Caco-2 (cell line): ENCODE results near the gene SNRNP200. TPM values are rescaled to one million over a fixed set of nuclear protein-coding genes. Genes with fewer than 3 reads are reported as not detected.

Experiments used
- BruUV-seq: library from RNA; stranded (reverse); fragments of 400-500 nt; replicated peaks from 2 replicates; lab custom pipeline; 2021; lab: Mats Ljungman, UMichigan
- CTCF ChIA-PET: fragments of 300-600 bp; sonication (Branson Sonifier 250); formaldehyde crosslinking; loops from one replicate; lab custom pipeline; 2022; ENCODE audit warnings: antibody characterized with exemption; lab: Charles Lee
- POLR2A ChIA-PET: fragments of 300-600 bp; sonication (Branson Sonifier 250); formaldehyde crosslinking; loops from one replicate; lab custom pipeline; 2022; ENCODE audit warnings: antibody characterized with exemption; lab: Charles Lee
- DNase-seq, 2 experiments: peaks; one replicate each; pipeline versions ENCODE4 v3.0.0 to v3.0.0-alpha.2; 2020 to 2022
- H3K27me3 ChIP-seq: replicated peaks from 2 replicates; pipeline ENCODE4 v1.6.0; 2011; ENCODE audit warnings: low read length; ENCODE audit not compliant: control insufficient read depth, insufficient read depth
- H3K36me3 ChIP-seq: 2 replicates; pipeline ENCODE4 v1.5.1; 2011; ENCODE audit warnings: low read length; ENCODE audit not compliant: control insufficient read depth, insufficient read depth
- H3K4me1 ChIP-seq: fragments of 250-450 bp; sonication (Bioruptor Pico); 2 replicates; pipeline ENCODE4 v1.5.1; 2020; ENCODE audit warnings: mild to moderate bottlenecking
- H3K4me3 ChIP-seq: 2 replicates; pipeline ENCODE4 v1.5.1; 2011; ENCODE audit warnings: low read depth, mild to moderate bottlenecking, control low read depth, low read length
- H3K9me3 ChIP-seq: fragments of 250-450 bp; sonication (Bioruptor Pico); 2 replicates; pipeline ENCODE4 v1.5.1; 2020; ENCODE audit warnings: mild to moderate bottlenecking, moderate library complexity
- H3K27ac Mint-ChIP-seq: one replicate; pipeline ENCODE4 v1.8.0; 2022; ENCODE audit warnings: mixed read lengths; ENCODE audit not compliant: unreplicated experiment
- H3K27me3 Mint-ChIP-seq: one replicate; pipeline ENCODE4 v1.8.0; 2022; ENCODE audit warnings: mixed read lengths; ENCODE audit not compliant: insufficient read depth, unreplicated experiment
- H3K36me3 Mint-ChIP-seq: one replicate; pipeline ENCODE4 v1.8.0; 2022; ENCODE audit warnings: mild to moderate bottlenecking, mixed read lengths; ENCODE audit not compliant: insufficient read depth, unreplicated experiment
- H3K4me1 Mint-ChIP-seq: one replicate; pipeline ENCODE4 v1.8.0; 2022; ENCODE audit warnings: low read depth, mixed read lengths; ENCODE audit not compliant: unreplicated experiment
- H3K4me3 Mint-ChIP-seq: one replicate; pipeline ENCODE4 v1.8.0; 2022; ENCODE audit warnings: mild to moderate bottlenecking, moderate library complexity, mixed read lengths; ENCODE audit not compliant: unreplicated experiment
- H3K9me3 Mint-ChIP-seq: one replicate; pipeline ENCODE4 v1.8.0; 2022; ENCODE audit warnings: mixed read lengths; ENCODE audit not compliant: unreplicated experiment
- intact Hi-C: fragments of 100-400 bp; cut with micrococcal nuclease; formaldehyde crosslinking; loops from one replicate; pipeline ENCODE4 v1.10.0; 2022; ENCODE audit not compliant: unreplicated experiment
- total RNA-seq: library from RNA; stranded (reverse); gene quantifications from 2 replicates; pipeline ENCODE4 v1.2.3, GENCODE V29; 2022
- TF ChIP-seq, protein P1 (sequence below), 2 experiments: fragments of 200-600 bp in 1 of 2; IDR thresholded peaks; 1 replicate in 1 of 2; 2 replicates in 1 of 2; pipeline versions ENCODE4 v1.5.1 to v1.8.0; 2011 to 2022; ENCODE audit warnings: antibody characterized with exemption in 1 of 2, control low read depth in 1 of 2, inconsistent platforms in 1 of 2, low read depth in 1 of 2, low read length in 1 of 2, mild to moderate bottlenecking in 1 of 2, moderate library complexity in 1 of 2; ENCODE audit not compliant: insufficient read depth in 1 of 2, severe bottlenecking in 1 of 2, unreplicated experiment in 1 of 2

The SNRNP200 gene
- total RNA-seq, 1 experiment from 2014 or later: 240 TPM

GRCh38 chr2:96261328-96262003 lies 43.9 kb downstream of the SNRNP200 start:
- no peaks in the 10 kb centered on the region for H3K9me3 Mint-ChIP-seq
- Histone ChIP-seq H3K9me3 (no peaks in the 10 kb centered on the region), H3K4me3 (no peak overlapping the region), H3K4me1 (peaks cover 37% of the 10 kb centered on the region), H3K27me3 (no peaks in the 10 kb centered on the region), H3K36me3 (peaks cover 1% of the 10 kb centered on the region; the same call in 1 of the 2 replicates)
- no peaks in the 10 kb centered on the region for H3K27me3 Mint-ChIP-seq
- DNase-seq: peak in 1 of 2 experiments; percentile 43
- peaks cover 30% of the 10 kb centered on the region for H3K4me1 Mint-ChIP-seq
- TF ChIP-seq, protein P1, sequence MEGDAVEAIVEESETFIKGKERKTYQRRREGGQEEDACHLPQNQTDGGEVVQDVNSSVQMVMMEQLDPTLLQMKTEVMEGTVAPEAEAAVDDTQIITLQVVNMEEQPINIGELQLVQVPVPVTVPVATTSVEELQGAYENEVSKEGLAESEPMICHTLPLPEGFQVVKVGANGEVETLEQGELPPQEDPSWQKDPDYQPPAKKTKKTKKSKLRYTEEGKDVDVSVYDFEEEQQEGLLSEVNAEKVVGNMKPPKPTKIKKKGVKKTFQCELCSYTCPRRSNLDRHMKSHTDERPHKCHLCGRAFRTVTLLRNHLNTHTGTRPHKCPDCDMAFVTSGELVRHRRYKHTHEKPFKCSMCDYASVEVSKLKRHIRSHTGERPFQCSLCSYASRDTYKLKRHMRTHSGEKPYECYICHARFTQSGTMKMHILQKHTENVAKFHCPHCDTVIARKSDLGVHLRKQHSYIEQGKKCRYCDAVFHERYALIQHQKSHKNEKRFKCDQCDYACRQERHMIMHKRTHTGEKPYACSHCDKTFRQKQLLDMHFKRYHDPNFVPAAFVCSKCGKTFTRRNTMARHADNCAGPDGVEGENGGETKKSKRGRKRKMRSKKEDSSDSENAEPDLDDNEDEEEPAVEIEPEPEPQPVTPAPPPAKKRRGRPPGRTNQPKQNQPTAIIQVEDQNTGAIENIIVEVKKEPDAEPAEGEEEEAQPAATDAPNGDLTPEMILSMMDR (IDR thresholded peaks at IDR 0.05; ENCODE audit: insufficient read depth in 1 of 2, low read depth in 1 of 2, low read length in 1 of 2, severe bottlenecking in 1 of 2, unreplicated experiment in 1 of 2): no peak
- intact Hi-C loops: loop anchor here (10.0 kb wide), 2 partner anchors 237 to 267 kb away; partner anchors contain the start of gene ANKRD36C
- H3K36me3 Mint-ChIP-seq: peaks cover 21% of the 10 kb centered on the region
- ChIA-PET CTCF (interaction anchor here (0.6 to 1.9 kb wide), 5 partner anchors 51 to 269 kb away, joined by 4 to 21 read pairs (median 6); partner anchors contain the start of genes ANKRD36C, ASTL and STARD7), POLR2A (interaction anchor here (1.2 to 1.8 kb wide), 2 partner anchors 10 to 53 kb away, joined by 3 to 12 read pairs; partner anchors contain the start of gene STARD7)
- BruUV-seq: no TSS peak
- peak overlapping the region; percentile 47 for H3K27ac Mint-ChIP-seq
- H3K4me3 Mint-ChIP-seq: peak overlapping the region; percentile 45

GRCh38 chr2:96260387-96261260 lies 44.7 kb downstream of the SNRNP200 start:
- TF ChIP-seq, protein P1 (IDR thresholded peaks at IDR 0.05; ENCODE audit: insufficient read depth in 1 of 2, low read depth in 1 of 2, low read length in 1 of 2, severe bottlenecking in 1 of 2, unreplicated experiment in 1 of 2): peak in 1 of 2 experiments; percentile 42
- peak; percentile 58 to 60 for DNase-seq
- Mint-ChIP-seq H3K4me3 (no peak overlapping the region), H3K9me3 (no peaks in the 10 kb centered on the region), H3K4me1 (peaks cover 30% of the 10 kb centered on the region), H3K27ac (peak overlapping the region; percentile 47), H3K27me3 (no peaks in the 10 kb centered on the region), H3K36me3 (peaks cover 18% of the 10 kb centered on the region)
- POLR2A ChIA-PET: interaction anchor here (1.2 to 1.8 kb wide), 2 partner anchors 9 to 52 kb away, joined by 3 to 12 read pairs; partner anchors contain the start of gene STARD7
- peaks cover 37% of the 10 kb centered on the region for H3K4me1 ChIP-seq
- CTCF ChIA-PET: interaction anchor here (0.8 to 1.9 kb wide), 5 partner anchors 52 to 268 kb away, joined by 4 to 21 read pairs (median 4); partner anchors contain the start of genes ANKRD36C and STARD7
- peaks cover 1% of the 10 kb centered on the region; the same call in 1 of the 2 replicates for H3K36me3 ChIP-seq
- H3K4me3 ChIP-seq: no peak overlapping the region
- H3K27me3 ChIP-seq: no peaks in the 10 kb centered on the region
- intact Hi-C loops: loop anchor here (10.0 kb wide), 2 partner anchors 236 to 266 kb away; partner anchors contain the start of gene ANKRD36C
- no TSS peak for BruUV-seq
- no peaks in the 10 kb centered on the region for H3K9me3 ChIP-seq

GRCh38 chr2:96259497-96259921 lies 45.8 kb downstream of the SNRNP200 start:
- CTCF ChIA-PET: interaction anchor here (0.6 to 1.1 kb wide), 2 partner anchors 9 to 85 kb away, joined by 3 to 4 read pairs; no protein-coding TSS in a partner anchor
- no peak overlapping the region for H3K4me3 Mint-ChIP-seq
- intact Hi-C loops: no loop called here
- peaks cover 26% of the 10 kb centered on the region for H3K4me1 Mint-ChIP-seq
- Histone ChIP-seq H3K4me3 (no peak overlapping the region), H3K36me3 (peaks cover 1% of the 10 kb centered on the region), H3K27me3 (no peaks in the 10 kb centered on the region), H3K9me3 (no peaks in the 10 kb centered on the region), H3K4me1 (peaks cover 34% of the 10 kb centered on the region)
- peaks cover 24% of the 10 kb centered on the region for H3K36me3 Mint-ChIP-seq
- H3K9me3 Mint-ChIP-seq: no peaks in the 10 kb centered on the region
- TF ChIP-seq, protein P1 (IDR thresholded peaks at IDR 0.05; ENCODE audit: insufficient read depth in 1 of 2, low read depth in 1 of 2, low read length in 1 of 2, severe bottlenecking in 1 of 2, unreplicated experiment in 1 of 2): no peak
- H3K27me3 Mint-ChIP-seq: no peaks in the 10 kb centered on the region
- H3K27ac Mint-ChIP-seq: peak overlapping the region; percentile 47
- POLR2A ChIA-PET: no interaction called here
- no TSS peak for BruUV-seq
- no peak for DNase-seq
